BE2C (cell line): Measurements from ENCODE around the gene MPRIP.
"Not testable (repeated sequence)": the region's sequence is repeated elsewhere in the genome, so short reads cannot be mapped to it uniquely, and the experiment has no call there.

Source experiments
- DNase-seq: peaks from one replicate; pipeline ENCODE4 v3.0.0-alpha.2; 2020
- H3K27me3 ChIP-seq: fragments of 250-450 bp; sonication (Bioruptor Pico); 2 replicates; pipeline ENCODE4 v1.5.1; 2020; ENCODE audit warnings: mild to moderate bottlenecking
- H3K36me3 ChIP-seq: fragments of 250-450 bp; sonication (Bioruptor Pico); 2 replicates; pipeline ENCODE4 v1.5.1; 2020; ENCODE audit warnings: mild to moderate bottlenecking
- H3K4me1 ChIP-seq: fragments of 250-450 bp; sonication (Bioruptor Pico); 2 replicates; pipeline ENCODE4 v1.5.1; 2020
- H3K4me3 ChIP-seq: 2 replicates; pipeline ENCODE4 v1.5.1; 2011; ENCODE audit warnings: low read depth, low read length
- H3K9me3 ChIP-seq: fragments of 250-450 bp; sonication (Bioruptor Pico); 2 replicates; pipeline ENCODE4 v1.5.1; 2020
- CTCF ChIP-seq: IDR thresholded peaks from 2 replicates; pipeline ENCODE4 v1.5.1; 2012; ENCODE audit warnings: mild to moderate bottlenecking, low read depth, low read length

Gene MPRIP

DNA sequence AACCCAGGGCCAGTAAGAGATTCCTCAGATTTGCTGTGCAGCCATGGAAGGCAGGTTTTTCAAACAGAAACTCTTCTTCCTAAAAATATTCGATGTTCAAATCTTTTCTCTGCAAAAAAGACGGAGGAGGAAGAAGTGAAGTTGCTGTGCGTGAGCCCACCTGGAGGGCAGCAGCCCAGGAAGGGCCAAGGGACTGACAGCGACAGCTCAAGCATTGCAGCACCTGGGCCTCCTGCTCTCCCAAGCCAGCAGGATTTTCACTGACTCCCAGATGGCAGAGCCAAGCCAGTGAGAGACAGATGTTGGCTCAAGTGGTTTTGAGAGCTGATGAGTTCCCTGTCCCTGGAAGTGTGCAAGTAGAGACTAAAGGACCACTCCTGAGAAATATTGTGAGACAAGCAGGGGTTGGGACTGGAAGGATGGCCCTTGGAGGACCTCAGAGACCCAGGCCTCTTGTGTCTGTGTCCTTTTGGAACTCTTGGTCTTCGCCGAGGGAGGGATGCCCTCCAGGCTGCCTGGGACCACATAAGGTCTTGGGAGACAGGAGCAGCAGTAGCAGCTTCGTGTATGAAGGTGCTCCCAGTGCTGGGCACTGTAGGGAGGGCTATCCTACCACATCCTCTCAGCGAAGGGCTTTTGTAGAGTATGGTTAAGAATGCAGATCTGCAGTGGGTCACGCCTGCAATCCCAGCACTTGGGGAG, 41.0 kb upstream of the MPRIP start:
- no peak overlapping the region for H3K4me3 ChIP-seq
- H3K4me1 ChIP-seq: no peaks in the 10 kb centered on the region
- H3K36me3 ChIP-seq: no peaks in the 10 kb centered on the region
- TF ChIP-seq CTCF: no peak
- DNase-seq: no peak
- H3K9me3 ChIP-seq: no peaks in the 10 kb centered on the region
- no peaks in the 10 kb centered on the region for H3K27me3 ChIP-seq

GRCh38 chr17:17001874-17002520, 40.3 kb upstream of the MPRIP start:
- peak; percentile 66 for DNase-seq

GRCh38 chr17:17002731-17003715, 39.2 kb upstream of the MPRIP start:
- H3K4me1 ChIP-seq, DNase-seq, H3K9me3 ChIP-seq, H3K4me3 ChIP-seq, H3K27me3 ChIP-seq, H3K36me3 ChIP-seq: not testable (repeated sequence)

More at GRCh38 chr17:17001874-17002520, 40.3 kb upstream of the MPRIP start:
- H3K36me3 ChIP-seq: no peaks in the 10 kb centered on the region
- no peaks in the 10 kb centered on the region for H3K4me1 ChIP-seq
- TF ChIP-seq CTCF: peak; percentile 82
- H3K4me3 ChIP-seq: no peak overlapping the region
- H3K9me3 ChIP-seq: no peaks in the 10 kb centered on the region
- H3K27me3 ChIP-seq: no peaks in the 10 kb centered on the region

- H3K27me3 ChIP-seq: no peaks in the 10 kb centered on the region
- no peaks in the 10 kb centered on the region for H3K36me3 ChIP-seq
- H3K9me3 ChIP-seq: no peaks in the 10 kb centered on the region
- no peak for DNase-seq
- TF ChIP-seq CTCF: no peak
- no peak overlapping the region for H3K4me3 ChIP-seq
- no peaks in the 10 kb centered on the region for H3K4me1 ChIP-seq
Observed at GRCh38 chr17:17004251-17004996, 37.8 kb upstream of the MPRIP start.

DNA sequence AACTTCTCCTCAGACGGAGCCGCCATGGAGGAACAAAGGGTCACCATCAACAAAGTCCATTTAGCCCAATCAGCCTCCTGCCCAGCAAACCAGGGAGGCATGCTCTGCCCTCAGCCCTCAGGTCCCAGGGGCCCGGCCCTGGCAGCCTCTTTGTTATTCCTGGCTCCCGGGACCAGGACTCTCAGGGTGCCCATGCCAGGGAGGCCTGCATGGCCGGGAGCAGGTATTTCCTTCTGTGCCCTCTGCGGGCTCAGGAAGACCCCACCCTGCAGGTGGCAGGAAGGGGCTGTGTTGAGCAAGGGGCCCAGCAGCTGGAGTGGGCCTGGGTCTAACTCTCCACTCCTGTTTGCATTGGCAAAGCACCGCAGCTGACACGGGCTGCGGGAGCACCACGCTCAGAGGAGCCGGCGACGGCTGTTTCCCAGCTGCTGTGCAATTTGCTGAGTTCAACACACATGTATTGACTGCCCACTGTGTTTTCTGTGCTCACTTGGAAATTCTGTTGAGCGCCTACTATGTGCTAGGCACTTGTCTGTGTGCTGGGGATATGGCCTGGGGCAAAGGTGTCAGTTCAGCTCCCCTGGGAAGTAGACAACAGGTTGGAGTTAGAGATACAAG, 37.2 kb upstream of the MPRIP start:
- not testable (repeated sequence) for H3K4me3 ChIP-seq, H3K27me3 ChIP-seq, H3K36me3 ChIP-seq, DNase-seq, H3K4me1 ChIP-seq, H3K9me3 ChIP-seq

DNA sequence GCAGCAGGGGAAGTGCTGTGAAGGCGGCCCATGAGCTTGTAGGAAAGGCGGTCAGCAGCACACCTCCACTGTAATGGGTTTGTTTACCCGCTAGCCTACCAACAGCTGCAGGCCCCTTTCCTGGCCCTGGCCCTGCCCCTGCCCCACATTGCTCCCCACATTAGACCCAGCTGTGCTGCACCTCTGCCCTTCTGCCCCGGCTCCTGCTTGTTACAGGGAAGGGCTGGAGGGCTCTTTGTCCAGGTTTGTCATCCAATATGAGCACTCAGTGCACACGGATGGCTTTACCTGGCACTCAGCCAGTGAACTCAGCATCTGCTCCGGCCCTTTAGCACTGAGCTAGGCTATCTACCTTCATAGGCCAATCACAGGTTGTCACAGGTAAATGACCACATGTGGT, 34.4 kb upstream of the MPRIP start:
- H3K27me3 ChIP-seq, H3K9me3 ChIP-seq, H3K4me3 ChIP-seq, H3K36me3 ChIP-seq, H3K4me1 ChIP-seq, DNase-seq: not testable (repeated sequence)

GRCh38 chr17:17008621-17009397, 33.4 kb upstream of the MPRIP start:
- H3K27me3 ChIP-seq, H3K9me3 ChIP-seq, DNase-seq, H3K36me3 ChIP-seq, H3K4me3 ChIP-seq, H3K4me1 ChIP-seq: not testable (repeated sequence)

- DNase-seq, H3K9me3 ChIP-seq, H3K4me3 ChIP-seq, H3K27me3 ChIP-seq, H3K36me3 ChIP-seq, H3K4me1 ChIP-seq: not testable (repeated sequence)
Observed at GRCh38 chr17:17009972-17010371, 32.3 kb upstream of the MPRIP start.

DNA sequence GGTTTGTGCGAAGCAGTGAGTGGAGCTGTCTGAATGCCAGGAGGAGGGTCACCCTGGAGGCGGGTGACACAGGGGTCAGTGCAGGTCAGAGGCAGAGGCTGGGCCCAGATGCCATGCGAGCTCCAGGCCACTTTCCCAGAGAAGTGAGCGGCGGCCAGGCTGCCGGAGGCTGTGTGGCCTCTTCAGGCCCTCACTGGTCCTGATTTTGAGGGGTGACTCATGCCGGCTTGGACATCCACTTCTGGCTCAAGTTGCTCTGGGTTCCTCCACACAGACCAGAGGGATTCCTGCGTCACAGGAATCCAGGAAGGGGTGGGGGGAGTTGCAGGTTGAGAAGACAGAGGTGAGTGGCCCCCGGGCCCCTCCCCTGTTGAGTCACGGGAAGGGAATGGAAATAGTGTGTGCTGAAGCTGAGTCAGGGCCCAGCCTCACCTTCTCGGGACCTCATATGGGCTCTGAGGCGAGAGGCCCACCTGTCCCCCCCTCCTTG, 31.7 kb upstream of the MPRIP start:
- H3K9me3 ChIP-seq, H3K4me3 ChIP-seq, H3K36me3 ChIP-seq, DNase-seq, H3K4me1 ChIP-seq, H3K27me3 ChIP-seq: not testable (repeated sequence)

- not testable (repeated sequence) for H3K4me1 ChIP-seq, H3K4me3 ChIP-seq, H3K36me3 ChIP-seq, DNase-seq, H3K9me3 ChIP-seq, H3K27me3 ChIP-seq
Observed at GRCh38 chr17:17011043-17011907, 31.0 kb upstream of the MPRIP start.
